ENCODE results near the gene MFAP3.
"Not testable (repeated sequence)": the region's sequence is repeated elsewhere in the genome, so short reads cannot be mapped to it uniquely, and the experiment has no call there.

The MFAP3 gene

DNA sequence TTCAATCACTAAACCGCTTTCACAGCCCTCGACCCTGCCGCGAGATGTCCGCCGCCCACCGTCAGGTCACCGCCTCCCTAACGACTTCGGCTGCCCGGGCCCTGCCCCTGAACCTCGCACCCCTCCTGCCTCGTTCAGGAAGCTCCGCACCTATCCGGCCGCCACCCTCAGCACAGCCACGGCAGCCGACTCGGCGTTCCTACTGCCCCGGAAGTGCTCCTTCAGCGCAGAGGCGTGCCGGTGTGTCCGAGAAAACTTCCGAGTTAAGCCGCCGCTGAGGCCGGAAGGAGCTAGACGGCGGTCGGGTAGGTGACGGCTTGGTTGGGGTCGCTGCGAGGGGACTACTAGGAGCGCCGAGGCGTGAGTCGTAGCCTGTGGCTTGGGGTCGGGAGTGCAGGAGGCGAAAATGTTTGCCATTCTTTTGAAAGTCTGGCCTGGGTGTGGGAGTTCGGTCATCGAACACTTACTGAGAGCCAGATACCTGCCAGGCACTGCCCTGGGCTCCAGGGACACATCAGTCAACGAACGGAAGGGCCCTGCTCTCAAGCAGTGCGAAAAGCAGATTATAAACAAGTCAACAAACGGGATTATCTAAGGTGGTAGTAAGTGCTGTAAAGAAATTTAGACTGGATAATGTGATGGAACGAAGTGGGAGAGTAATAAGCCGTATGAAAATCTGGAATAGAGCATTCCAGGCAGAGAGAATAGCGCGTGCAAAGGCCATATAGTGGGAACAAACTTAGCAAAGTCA lies at the start of gene MFAP3, which contains the start of gene FAM114A2:
TSS of gene MFAP3 (plus strand) at position 261 of the 751 bp plus-strand sequence. CDS start 10,756 bp downstream, outside the sequence.
TSS of gene FAM114A2 (minus strand) at position 204 of the 751 bp plus-strand sequence. CDS start 3,957 bp downstream, outside the sequence.
- DNase-seq, result peak; percentile 83

DNA sequence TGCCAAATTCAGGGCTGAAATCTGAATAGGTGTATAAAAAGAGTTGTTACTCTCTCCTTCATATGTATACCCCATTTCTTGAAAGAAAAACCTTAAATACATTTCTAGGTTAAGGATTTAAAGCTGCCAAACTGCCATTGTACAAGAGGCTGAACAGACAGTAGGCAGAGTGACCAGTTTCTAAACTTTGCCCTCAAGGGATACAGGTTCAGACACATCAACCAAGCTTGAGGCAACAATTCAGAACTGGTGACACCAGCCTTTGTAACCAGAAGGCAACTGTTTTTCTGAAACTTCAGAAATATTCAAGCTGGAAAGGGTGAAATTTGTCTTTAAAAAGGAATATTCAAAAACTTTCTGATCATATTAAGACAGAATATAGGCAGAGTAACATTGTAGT lies 47.6 kb upstream of the MFAP3 start:
- DNase-seq, result no peak

DNA sequence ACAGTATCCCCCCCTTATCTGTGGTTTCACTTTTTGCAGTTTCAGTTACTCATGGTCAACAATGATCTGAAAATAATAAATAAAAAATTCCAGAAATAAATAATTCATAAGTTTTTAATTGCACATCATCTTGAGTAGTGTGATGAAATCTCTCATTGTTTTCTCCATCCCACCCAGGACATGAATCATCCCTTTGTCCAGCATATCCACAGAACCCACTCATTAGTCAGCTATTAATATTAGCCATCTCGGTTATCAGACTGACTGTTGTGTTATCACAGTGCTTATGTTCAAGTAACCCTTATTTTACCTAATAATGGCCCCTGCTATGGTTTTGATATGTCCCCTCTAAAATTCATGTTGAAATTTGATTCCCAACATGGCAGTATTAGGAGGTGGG lies 40.8 kb upstream of the MFAP3 start:
- no peak for DNase-seq

DNA sequence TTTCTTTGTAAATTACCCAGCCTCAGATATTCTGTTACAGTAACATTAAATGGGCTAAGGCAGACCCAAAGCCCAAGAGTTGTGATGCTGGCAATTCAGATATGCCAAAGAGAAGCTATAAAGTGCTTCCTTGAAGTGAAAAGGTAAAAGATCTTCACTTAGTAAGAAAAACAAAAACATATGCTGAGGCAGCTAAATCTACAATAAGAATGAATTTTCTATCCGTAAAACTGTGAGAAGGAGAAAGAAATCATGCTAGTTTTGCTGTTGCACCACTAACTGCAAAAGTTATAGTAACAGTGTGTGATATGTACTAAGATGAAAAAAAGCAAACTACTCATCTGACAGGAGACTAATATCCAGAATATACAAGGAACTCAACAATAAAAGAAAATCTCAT lies 40.0 kb upstream of the MFAP3 start:
- no peak for DNase-seq

DNA sequence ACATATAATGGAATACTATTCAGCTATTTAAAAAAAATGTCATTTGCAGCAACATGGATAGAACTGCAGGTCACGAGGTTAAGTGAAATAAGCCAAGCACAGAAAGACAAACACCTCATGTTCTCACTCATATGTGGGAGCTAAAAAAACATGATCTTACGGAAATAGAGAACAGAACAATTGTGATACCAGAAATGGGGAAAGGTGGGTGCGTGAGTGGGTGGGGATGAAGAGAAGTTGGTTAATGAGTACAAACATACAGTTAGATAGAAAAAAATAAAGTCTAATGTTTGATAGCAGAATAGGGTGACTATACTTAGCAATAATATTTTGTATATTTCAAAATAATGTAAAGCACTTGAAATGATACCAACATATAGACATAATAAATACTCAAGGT lies 38.8 kb upstream of the MFAP3 start:
- DNase-seq, result no peak

DNA sequence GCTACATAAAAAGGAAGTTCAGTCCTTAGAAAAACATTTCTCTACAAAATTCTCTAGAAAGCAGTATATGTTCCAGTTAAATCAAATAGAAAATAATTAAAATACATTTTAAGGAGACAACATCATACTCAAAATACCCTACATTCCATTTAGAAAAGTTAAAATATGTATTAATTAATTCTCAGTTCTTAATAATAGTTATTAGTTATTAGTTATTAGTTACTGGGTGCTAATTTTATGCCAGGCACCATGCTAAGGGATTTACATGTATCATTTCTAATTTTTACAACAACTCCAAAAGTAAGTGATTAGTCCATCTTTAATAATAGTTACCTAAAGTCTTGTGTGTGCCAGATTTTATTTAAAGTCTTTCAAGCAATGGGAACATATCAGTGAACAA lies 38.1 kb upstream of the MFAP3 start:
- DNase-seq, result no peak

DNA sequence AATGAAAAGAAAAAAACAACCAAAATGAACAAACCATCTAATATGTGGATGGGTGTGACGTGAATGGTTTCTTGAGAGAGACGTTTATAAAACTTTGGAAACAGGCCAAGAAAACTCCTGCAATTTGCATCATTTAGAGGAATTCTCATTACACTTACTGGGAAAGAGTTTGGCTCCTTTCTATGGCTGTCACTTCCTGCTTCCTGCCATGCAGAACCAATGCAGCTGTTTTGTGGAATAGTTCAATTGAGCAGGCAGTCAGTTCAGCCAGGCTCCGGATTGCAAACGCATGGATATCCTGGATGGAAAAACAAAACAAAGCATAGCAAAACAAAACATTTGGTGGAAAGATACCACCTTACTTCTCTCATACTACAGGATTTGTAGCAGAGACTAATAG lies 36.7 kb upstream of the MFAP3 start:
- DNase-seq, result no peak

DNA sequence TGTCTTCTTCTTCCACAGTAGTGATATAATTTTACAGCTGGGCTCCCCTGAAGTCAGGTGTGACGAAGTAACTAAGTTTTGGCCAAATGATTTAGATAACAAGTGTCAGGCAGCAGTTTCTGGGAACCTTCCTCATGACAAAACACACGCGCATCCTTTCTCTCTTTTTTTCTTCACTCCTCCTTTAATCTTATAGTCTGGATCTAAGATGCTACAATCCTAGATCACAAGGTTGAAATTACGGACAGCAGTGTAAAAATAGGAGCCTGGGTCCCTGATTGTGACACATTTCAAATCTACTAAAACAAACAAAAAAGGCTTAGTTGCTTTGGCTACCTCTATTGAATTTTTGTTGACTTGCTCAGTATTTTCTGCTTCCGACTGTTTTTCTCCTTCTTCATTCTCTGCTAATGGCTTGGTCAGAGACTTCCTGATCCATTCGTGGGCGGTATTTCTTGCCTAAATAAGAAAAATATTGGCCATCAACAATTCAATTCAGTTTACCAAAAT lies 36.2 kb upstream of the MFAP3 start:
- DNase-seq, result no peak

DNA sequence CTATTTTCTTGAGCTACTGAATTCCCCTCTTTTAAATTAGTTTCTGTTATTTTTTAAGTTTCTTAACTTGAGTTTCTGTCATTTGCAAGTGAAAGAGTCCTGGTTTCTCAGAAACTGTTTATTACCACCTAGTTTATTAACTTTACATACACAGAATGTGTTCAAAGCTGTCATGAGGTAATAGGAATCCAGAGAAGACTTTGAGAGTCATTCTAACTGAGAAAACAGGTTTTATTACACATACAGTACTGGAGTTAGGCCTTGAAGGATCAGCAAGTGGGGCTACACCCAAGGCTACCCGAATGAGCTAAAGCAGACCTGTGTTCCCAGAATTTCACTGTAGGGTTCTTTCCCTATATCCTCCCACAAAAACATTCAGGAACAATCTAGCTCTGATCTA lies 33.1 kb upstream of the MFAP3 start:
- no peak for DNase-seq

DNA sequence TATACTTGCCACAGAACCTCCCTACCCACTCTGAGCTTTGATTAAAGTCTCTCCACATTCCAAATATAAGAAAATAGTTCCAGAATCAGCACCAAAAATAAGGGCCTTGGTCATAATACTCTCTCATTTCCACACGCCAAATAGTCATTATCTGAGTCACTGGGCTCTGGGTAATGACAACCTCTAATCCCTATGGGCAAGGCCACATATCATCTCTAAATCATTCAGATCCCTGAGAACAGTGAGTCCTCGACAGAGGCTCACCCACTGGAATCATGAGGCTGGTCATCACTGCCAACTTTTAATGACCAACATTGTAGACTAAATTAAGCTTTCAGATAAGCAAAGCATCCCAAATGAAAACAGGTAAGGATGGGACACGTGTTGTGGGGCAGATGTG lies 28.1 kb upstream of the MFAP3 start:
- DNase-seq, result no peak

DNA sequence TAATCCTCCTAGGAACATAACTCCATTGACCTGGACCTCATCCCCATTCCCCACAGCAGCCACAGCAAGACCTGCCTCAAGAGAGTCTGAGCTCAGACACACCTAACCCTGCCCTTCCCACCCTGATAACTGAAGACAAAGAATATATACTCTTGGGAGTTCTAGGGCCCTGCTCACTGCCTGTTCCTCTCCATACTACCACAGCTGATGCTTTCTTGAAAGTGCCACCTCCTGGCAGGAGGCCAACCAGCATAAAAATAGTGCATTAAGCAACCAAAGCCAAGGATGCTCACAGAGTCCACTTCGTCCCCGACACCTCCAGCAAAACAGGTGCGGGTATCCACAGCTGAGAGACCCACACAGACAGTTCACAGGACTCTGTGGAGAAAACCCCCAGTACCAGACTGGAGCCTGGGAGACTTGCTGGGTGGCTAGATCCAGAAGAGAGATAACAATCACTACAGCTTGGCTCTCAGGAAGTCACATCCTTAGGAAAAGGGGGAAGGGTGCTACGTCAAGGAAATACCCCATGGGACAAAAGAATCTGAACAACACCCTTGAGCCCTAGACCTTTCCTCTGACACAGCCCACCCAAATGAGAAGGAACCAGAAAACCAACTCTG lies 23.6 kb upstream of the MFAP3 start:
- peak; percentile 8 for DNase-seq

GRCh38 chr5:154018919-154019318 lies 19.8 kb upstream of the MFAP3 start:
- not testable (repeated sequence) for DNase-seq

DNA sequence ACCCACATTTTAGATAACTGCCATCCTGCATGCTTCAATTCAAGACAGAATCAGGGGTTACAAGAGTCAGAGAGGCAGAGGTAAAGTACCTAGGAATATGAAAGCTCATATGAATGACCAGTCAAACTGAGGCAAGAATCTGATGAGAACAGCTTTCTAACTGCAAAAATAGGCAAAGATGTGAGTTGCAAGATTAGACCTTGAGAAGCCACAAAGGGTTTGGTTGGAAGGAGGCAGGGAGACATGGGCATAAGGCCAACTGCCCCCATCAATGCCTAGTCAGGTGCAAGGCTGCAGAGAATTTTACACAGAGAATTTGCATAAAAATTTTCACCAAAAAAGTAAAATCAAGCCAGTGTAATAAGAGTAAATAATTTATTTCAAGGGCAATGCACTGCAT lies 12.8 kb upstream of the MFAP3 start:
- no peak for DNase-seq

- no peak for DNase-seq
Measured at GRCh38 chr5:154031937-154032489, 6.8 kb upstream of the MFAP3 start.

GRCh38 chr5:154034944-154035343 lies 3.8 kb upstream of the MFAP3 start:
- DNase-seq, result no peak

DNA sequence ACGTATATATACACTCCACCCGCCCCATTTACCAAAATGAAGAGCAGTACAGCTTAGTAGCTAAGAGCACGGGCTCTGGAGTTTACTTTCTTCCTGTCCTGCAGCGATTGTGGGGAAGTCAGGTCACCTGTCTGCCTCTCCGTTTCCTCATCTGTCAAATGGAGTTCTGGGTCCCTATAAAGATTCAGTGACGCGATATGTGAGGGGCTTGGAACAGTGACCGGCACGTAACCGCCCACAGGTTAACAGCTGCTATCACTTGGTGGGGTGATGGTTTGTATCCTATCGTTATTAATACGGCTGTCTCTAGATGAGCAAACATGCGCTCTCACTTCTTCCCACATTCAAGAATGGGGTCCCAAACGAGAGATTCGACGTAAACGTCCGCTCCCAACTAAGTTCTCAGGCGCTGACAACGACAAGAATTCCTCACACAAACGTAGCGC lies 483 bp upstream of the MFAP3 start:
- DNase-seq, result peak; percentile 58

DNA sequence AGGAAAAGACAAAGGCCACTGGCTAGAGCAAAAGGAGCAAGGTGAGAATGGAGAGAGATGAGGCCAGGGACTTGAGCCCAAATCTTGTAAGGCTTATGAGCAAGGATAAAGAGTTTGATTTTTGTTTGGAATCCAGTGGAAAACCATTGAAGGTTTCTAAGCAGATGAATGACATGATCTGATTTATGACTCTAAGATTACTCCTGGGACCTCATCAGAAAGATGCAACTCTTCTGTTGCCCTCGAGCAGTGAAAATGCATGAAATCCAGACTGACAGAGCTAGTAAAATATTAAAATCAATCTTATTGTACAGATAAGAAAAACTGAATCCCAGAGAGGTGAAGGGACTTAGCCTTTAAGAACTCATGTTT lies 677 bp downstream of the MFAP3 start:
- no peak for DNase-seq

DNA sequence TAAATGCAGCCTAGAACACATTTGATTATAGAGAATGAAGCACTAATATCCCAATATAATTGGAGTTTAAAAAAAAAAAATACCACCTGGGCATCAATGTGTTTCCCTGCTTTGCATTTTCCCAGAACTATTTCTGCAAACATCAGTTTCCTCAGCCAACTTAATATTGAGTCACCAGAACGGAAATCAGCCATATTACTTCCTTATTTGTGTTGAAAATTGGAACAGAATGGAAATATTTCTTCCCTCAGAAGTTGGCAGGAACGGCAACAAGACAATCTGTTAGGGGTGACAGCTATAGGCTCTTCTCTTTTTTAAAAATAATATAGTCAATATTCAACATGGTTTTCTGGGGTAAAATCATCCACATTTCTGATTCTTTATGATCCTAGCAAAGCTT lies 4.0 kb downstream of the MFAP3 start:
- DNase-seq, result no peak

- no peak for DNase-seq
Measured at GRCh38 chr5:154044099-154044498, 5.3 kb downstream of the MFAP3 start.

DNA sequence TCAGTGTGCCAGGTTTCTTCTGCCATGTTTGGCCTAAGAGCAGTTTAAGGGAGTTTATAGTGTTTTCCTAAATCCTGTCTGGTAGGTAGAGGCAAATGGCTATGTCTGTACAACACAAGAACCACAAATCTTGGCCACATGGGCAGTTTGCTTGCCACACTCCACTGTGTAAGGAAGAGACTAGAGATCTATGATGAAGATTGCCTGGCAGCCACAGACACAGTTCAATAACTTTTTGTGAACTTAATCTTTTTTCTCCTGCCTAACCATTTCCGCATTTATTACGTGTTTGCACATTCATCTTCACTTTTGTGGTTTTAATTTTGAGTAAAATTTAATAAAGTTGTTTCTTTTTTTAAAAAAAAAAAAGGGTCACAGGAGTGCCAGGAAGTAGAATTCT lies 5.8 kb downstream of the MFAP3 start:
- DNase-seq, result no peak

- no peak for DNase-seq
Measured at GRCh38 chr5:154046486-154046885, 7.7 kb downstream of the MFAP3 start.

- no peak for DNase-seq
Measured at GRCh38 chr5:154047324-154047723, 8.6 kb downstream of the MFAP3 start.

DNA sequence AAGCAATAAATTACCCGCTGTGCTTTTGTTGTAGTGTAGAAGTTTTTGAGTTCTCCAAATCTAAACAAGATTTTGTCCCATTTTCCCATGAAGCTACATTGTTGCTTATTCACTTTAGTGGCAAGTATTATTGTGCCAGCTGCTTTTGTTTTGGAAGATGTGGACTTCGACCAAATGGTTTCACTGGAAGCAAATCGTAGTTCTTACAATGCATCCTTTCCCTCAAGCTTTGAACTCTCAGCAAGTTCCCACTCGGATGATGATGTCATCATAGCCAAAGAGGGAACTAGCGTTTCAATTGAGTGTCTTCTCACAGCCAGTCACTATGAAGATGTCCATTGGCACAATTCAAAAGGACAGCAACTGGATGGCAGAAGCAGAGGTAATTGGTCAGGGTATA lies 10.9 kb downstream of the MFAP3 start:
- no peak for DNase-seq

DNA sequence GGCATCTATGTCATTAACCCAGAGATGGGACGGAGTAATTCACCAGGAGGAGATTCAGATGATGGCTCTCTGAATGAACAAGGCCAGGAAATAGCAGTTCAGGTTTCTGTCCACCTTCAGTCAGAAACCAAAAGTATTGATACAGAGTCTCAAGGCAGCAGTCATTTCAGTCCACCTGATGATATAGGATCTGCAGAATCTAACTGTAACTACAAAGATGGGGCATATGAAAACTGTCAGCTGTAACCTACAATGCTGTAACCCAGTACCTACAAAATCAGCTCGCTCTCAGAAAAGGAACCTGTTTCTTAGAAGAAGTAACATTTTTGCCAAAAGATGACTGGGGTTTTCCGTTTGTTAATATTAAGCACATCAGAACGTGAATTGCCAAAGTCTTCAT lies 14.7 kb downstream of the MFAP3 start:
- no peak for DNase-seq

Measured in NCI-H2171 treated with DMSO at 0.1 percent for 48 hours (cell line).